SK-N-SH (cell line): Measurements from ENCODE around the gene RBM17. TPM values are rescaled to one million over a fixed set of nuclear protein-coding genes. Genes with fewer than 3 reads are reported as not detected.
A peak's percentile ranks its signal among the peaks of the same experiment; 100 is the strongest.

Experiments
- CTCF ChIA-PET: fragments of 300-600, 350-600 bp; formaldehyde crosslinking; extraction: SDS; loops from one replicate; lab custom pipeline; 2021; lab: Yijun Ruan, JAX
- POLR2A ChIA-PET: fragments of 350-600 bp; sonication (Branson Sonifier 250); formaldehyde crosslinking; extraction: SDS; loops from one replicate; lab custom pipeline; 2020; ENCODE audit warnings: antibody characterized with exemption, inconsistent platforms; lab: Yijun Ruan, JAX
- DNase-seq: peaks from one replicate; pipeline ENCODE4 v3.0.0; 2012
- H2AFZ ChIP-seq: fragments of 200-600 bp; sonication (generic); 2 replicates; pipeline ENCODE4 v1.8.1; 2016; ENCODE audit warnings: antibody characterized with exemption, mild to moderate bottlenecking, low read depth
- H3F3A ChIP-seq: fragments of 200-600 bp; sonication (generic); replicated peaks from 2 replicates; pipeline ENCODE3; 2016; ENCODE audit warnings: antibody characterized with exemption, mild to moderate bottlenecking; ENCODE audit not compliant: insufficient read depth
- H3K27ac ChIP-seq, 2 experiments: fragments of 200-500 bp in 1 of 2; fragments of 200-600 bp in 1 of 2; sonication (Bioruptor generic) in 1 of 2; sonication (generic), shearing (Covaris generic) in 1 of 2; 2 replicates each; pipeline versions ENCODE4 v1.5.1 to v1.6.1; 2014 to 2016; ENCODE audit warnings: low read depth in 2 of 2, inconsistent platforms in 1 of 2, low read length in 1 of 2, mild to moderate bottlenecking in 1 of 2, mixed read lengths in 1 of 2
- H3K27me3 ChIP-seq: fragments of 200-600 bp; sonication (generic), shearing (Covaris generic); 2 replicates; pipeline ENCODE4 v1.6.1; 2016; ENCODE audit warnings: mixed run types; ENCODE audit not compliant: insufficient read depth
- H3K36me3 ChIP-seq, 2 experiments: fragments of 200-500 bp in 1 of 2; fragments of 200-600 bp in 1 of 2; sonication (Bioruptor generic) in 1 of 2; sonication (generic) in 1 of 2; replicated peaks in 1 of 2; 2 replicates each; pipeline versions ENCODE3 to v1.5.1; 2014 to 2016; ENCODE audit warnings: low read length in 1 of 2, mild to moderate bottlenecking in 1 of 2; ENCODE audit not compliant: insufficient read depth in 2 of 2, control insufficient read depth in 1 of 2
- H3K4me1 ChIP-seq, 2 experiments: fragments of 200-500 bp in 1 of 2; fragments of 200-600 bp in 1 of 2; sonication (Bioruptor generic) in 1 of 2; sonication (generic), shearing (Covaris generic) in 1 of 2; 2 replicates each; pipeline versions ENCODE4 v1.5.1 to v1.6.1; 2014 to 2016; ENCODE audit warnings: low read depth in 1 of 2, low read length in 1 of 2, mixed run types in 1 of 2; ENCODE audit not compliant: insufficient read depth in 2 of 2, control insufficient read depth in 1 of 2
- H3K4me2 ChIP-seq: fragments of 200-600 bp; sonication (generic), shearing (Covaris generic); 2 replicates; pipeline ENCODE4 v1.6.1; 2017; ENCODE audit warnings: mixed run types
- H3K4me3 ChIP-seq, 2 experiments: fragments of 200-500 bp in 1 of 2; fragments of 200-600 bp in 1 of 2; sonication (Bioruptor generic) in 1 of 2; sonication (generic), shearing (Covaris generic) in 1 of 2; 2 replicates each; pipeline versions ENCODE4 v1.5.1 to v1.8.1; 2014 to 2016; ENCODE audit warnings: low read depth in 2 of 2, inconsistent platforms in 1 of 2, low read length in 1 of 2, mild to moderate bottlenecking in 1 of 2, mixed read lengths in 1 of 2, moderate library complexity in 1 of 2
- H3K79me2 ChIP-seq: fragments of 200-600 bp; sonication (generic); 2 replicates; pipeline ENCODE4 v1.8.1; 2017; ENCODE audit warnings: mild to moderate bottlenecking; ENCODE audit not compliant: insufficient read depth
- H3K9ac ChIP-seq: fragments of 200-600 bp; sonication (generic); 2 replicates; pipeline ENCODE4 v1.6.1; 2017; ENCODE audit warnings: mixed run types
- H3K9me2 ChIP-seq: fragments of 200-600 bp; sonication (generic); 2 replicates; pipeline ENCODE4 v1.6.1; 2017; ENCODE audit warnings: mixed run types
- H3K9me3 ChIP-seq: fragments of 200-600 bp; sonication (generic); 2 replicates; pipeline ENCODE4 v1.6.1; 2017; ENCODE audit warnings: mixed run types, mild to moderate bottlenecking, moderate library complexity
- H4K20me1 ChIP-seq: fragments of 200-600 bp; sonication (generic); 2 replicates; pipeline ENCODE4 v1.6.1; 2017; ENCODE audit warnings: mild to moderate bottlenecking, mixed run types; ENCODE audit not compliant: insufficient read depth
- CHD2 ChIP-seq: fragments of 150-350 bp; IDR thresholded peaks from 2 replicates; pipeline ENCODE4 v1.6.1; 2018; ENCODE audit warnings: low read length; ENCODE audit not compliant: partially characterized antibody
- EP300 ChIP-seq, 2 experiments: IDR thresholded peaks; 2 replicates each; pipeline versions ENCODE4 v1.4.0 to v1.6.1; 2012; ENCODE audit warnings: borderline replicate concordance in 1 of 2, low read depth in 1 of 2, low read length in 1 of 2
- EZH2phosphoT487 ChIP-seq: fragments of 200-600 bp; sonication (generic); IDR thresholded peaks from 2 replicates; pipeline ENCODE4 v1.6.1; 2017; ENCODE audit warnings: low read depth, mixed run types, mild to moderate bottlenecking, antibody characterized with exemption, moderate library complexity, borderline replicate concordance
- FOSL2 ChIP-seq: IDR thresholded peaks from 2 replicates; pipeline ENCODE4 v1.4.0; 2012; ENCODE audit warnings: low read depth, mild to moderate bottlenecking, moderate library complexity, borderline replicate concordance
- FOXJ3 ChIP-seq: sonication (generic); formaldehyde crosslinking; IDR thresholded peaks from 2 replicates; pipeline ENCODE4 v1.5.1; 2020; ENCODE audit warnings: mild to moderate bottlenecking, missing genetic modification reagents
- FOXM1 ChIP-seq: IDR thresholded peaks from 2 replicates; pipeline ENCODE4 v1.4.0; 2012; ENCODE audit warnings: low read depth, mild to moderate bottlenecking
- GATA2 ChIP-seq: sonication (generic); formaldehyde crosslinking; IDR thresholded peaks from 2 replicates; pipeline ENCODE4 v1.5.0; 2020; ENCODE audit warnings: mild to moderate bottlenecking, missing genetic modification reagents
- JUND ChIP-seq: IDR thresholded peaks from 2 replicates; pipeline ENCODE4 v1.4.0; 2012
- MEF2A ChIP-seq: IDR thresholded peaks from 2 replicates; pipeline ENCODE4 v1.4.0; 2012; ENCODE audit warnings: low read depth, borderline replicate concordance
- MXI1 ChIP-seq: IDR thresholded peaks from 2 replicates; pipeline ENCODE4 v1.6.1; 2012; ENCODE audit warnings: mild to moderate bottlenecking, low read depth, low read length, improper control_type of control experiment
- NFIC ChIP-seq: IDR thresholded peaks from 2 replicates; pipeline ENCODE4 v1.4.0; 2012; ENCODE audit warnings: borderline replicate concordance
- POLR2AphosphoS5 ChIP-seq: IDR thresholded peaks from 2 replicates; pipeline ENCODE4 v1.6.1; 2012; ENCODE audit warnings: low read depth, low read length
- RAD21 ChIP-seq: IDR thresholded peaks from 2 replicates; pipeline ENCODE4 v1.6.1; 2012; ENCODE audit warnings: mild to moderate bottlenecking, low read length
- RXRA ChIP-seq: IDR thresholded peaks from 2 replicates; pipeline ENCODE4 v1.4.0; 2012; ENCODE audit warnings: low read depth, mild to moderate bottlenecking, borderline replicate concordance
- TAF1 ChIP-seq: IDR thresholded peaks from 2 replicates; pipeline ENCODE4 v1.6.1; 2012; ENCODE audit warnings: low read depth, mild to moderate bottlenecking, low read length, moderate library complexity, borderline replicate concordance
- TEAD4 ChIP-seq: IDR thresholded peaks from 2 replicates; pipeline ENCODE4 v1.4.0; 2012; ENCODE audit warnings: mild to moderate bottlenecking, borderline replicate concordance; ENCODE audit not compliant: insufficient read depth
- YY1 ChIP-seq: IDR thresholded peaks from 2 replicates; pipeline ENCODE4 v1.4.0; 2012; ENCODE audit warnings: low read depth, mild to moderate bottlenecking
- WGBS: methylation state at CpG from one replicate; pipeline ENCODE4 v1.1.6; 2017; ENCODE audit warnings: low lambda C conversion rate; 5-methylcytosine and 5-hydroxymethylcytosine counted together
- polyA plus RNA-seq, 3 experiments: library from polyadenylated mRNA; depleted of rRNA; stranded (reverse); fragments of >200 nt; gene quantifications; 2 replicates each; pipeline ENCODE4 v1.2.3, GENCODE V29; 2012
- TF ChIP-seq, protein P1 (sequence below): IDR thresholded peaks from 2 replicates; pipeline ENCODE4 v1.6.1; 2012; ENCODE audit warnings: mild to moderate bottlenecking, low read depth, low read length, moderate library complexity
- TF ChIP-seq, protein P2 (sequence below): IDR thresholded peaks from 2 replicates; pipeline ENCODE4 v1.4.0; 2012; ENCODE audit warnings: low read depth
- TF ChIP-seq, protein P3 (sequence below): IDR thresholded peaks from 2 replicates; pipeline ENCODE4 v1.4.0; 2012; ENCODE audit warnings: low read depth, borderline replicate concordance
- TF ChIP-seq, protein P4 (sequence below): IDR thresholded peaks from 2 replicates; pipeline ENCODE4 v1.4.0; 2012; ENCODE audit warnings: low read depth, borderline replicate concordance
- TF ChIP-seq, protein P5 (sequence below): fragments of 150-350 bp; IDR thresholded peaks from 2 replicates; pipeline ENCODE4 v1.6.1; 2017; ENCODE audit warnings: antibody characterized with exemption, low read length, low read depth, borderline replicate concordance

The RBM17 gene
- polyA plus RNA-seq, 1 of the 3 experiments (the other 2 are of a cell fraction) = 32.6 TPM

DNA sequence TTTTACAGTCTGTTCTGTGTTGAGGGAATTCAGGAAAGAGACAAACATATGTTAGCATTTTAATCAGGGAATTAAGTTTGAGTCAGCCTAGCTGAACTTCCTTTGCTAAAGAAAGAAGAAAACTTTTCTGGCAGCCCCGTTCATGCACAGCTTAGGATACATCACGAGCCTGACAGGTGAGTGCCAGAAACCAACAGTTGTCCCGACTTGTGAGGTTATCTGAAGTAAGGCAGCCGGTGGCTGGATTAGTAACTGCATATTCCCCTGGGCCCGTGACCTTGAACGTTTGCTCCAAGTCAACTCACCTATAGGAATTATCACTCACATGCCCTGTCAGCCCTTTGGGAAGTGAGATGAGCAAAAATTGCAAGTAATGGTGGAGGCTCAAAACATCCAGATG is 24.1 kb downstream of the RBM17 start:
- POLR2A ChIA-PET = no interaction called here
- Histone ChIP-seq H2AFZ (no peak overlapping the region), H3K9me3 (no peaks in the 10 kb centered on the region), H3K4me2 (no peak overlapping the region), H3K27me3 (no peaks in the 10 kb centered on the region), H3K4me3 (no peak overlapping the region), H3K4me1 (peaks cover 0 to 18% of the 10 kb centered on the region in 2 experiments; a peak in 3 of 4 replicates), H3K27ac (no peak overlapping the region), H3K9ac (no peak overlapping the region), H3K9me2 (no peaks in the 10 kb centered on the region), H3F3A (peaks cover 36% of the 10 kb centered on the region), H3K36me3 (peaks cover 51 to 86% of the 10 kb centered on the region in 2 experiments)
- TF ChIP-seq GATA2 (no peak), POLR2AphosphoS5 (no peak), FOSL2 (no peak), EP300 (IDR thresholded peaks at IDR 0.05; ENCODE audit: borderline replicate concordance in 1 of 2, low read depth in 1 of 2, low read length in 1 of 2) (no peak), RXRA (no peak), FOXJ3 (CRISPR knock-in tag) (no peak), TEAD4 (no peak), RAD21 (no peak), YY1 (no peak), FOXM1 (no peak)
- TF ChIP-seq, protein P1, sequence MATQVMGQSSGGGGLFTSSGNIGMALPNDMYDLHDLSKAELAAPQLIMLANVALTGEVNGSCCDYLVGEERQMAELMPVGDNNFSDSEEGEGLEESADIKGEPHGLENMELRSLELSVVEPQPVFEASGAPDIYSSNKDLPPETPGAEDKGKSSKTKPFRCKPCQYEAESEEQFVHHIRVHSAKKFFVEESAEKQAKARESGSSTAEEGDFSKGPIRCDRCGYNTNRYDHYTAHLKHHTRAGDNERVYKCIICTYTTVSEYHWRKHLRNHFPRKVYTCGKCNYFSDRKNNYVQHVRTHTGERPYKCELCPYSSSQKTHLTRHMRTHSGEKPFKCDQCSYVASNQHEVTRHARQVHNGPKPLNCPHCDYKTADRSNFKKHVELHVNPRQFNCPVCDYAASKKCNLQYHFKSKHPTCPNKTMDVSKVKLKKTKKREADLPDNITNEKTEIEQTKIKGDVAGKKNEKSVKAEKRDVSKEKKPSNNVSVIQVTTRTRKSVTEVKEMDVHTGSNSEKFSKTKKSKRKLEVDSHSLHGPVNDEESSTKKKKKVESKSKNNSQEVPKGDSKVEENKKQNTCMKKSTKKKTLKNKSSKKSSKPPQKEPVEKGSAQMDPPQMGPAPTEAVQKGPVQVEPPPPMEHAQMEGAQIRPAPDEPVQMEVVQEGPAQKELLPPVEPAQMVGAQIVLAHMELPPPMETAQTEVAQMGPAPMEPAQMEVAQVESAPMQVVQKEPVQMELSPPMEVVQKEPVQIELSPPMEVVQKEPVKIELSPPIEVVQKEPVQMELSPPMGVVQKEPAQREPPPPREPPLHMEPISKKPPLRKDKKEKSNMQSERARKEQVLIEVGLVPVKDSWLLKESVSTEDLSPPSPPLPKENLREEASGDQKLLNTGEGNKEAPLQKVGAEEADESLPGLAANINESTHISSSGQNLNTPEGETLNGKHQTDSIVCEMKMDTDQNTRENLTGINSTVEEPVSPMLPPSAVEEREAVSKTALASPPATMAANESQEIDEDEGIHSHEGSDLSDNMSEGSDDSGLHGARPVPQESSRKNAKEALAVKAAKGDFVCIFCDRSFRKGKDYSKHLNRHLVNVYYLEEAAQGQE = no peak
- TF ChIP-seq, protein P2, sequence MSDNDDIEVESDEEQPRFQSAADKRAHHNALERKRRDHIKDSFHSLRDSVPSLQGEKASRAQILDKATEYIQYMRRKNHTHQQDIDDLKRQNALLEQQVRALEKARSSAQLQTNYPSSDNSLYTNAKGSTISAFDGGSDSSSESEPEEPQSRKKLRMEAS = no peak
- TF ChIP-seq, all 33 proteins: peak for 0
- peaks cover 21% of the 10 kb centered on the region for H3K79me2 ChIP-seq
- CTCF ChIA-PET = interaction anchor here (6.8 kb wide), 1 partner anchor 289 kb away, joined by 75 read pairs; no protein-coding TSS in a partner anchor
- H4K20me1 ChIP-seq = peaks cover 4% of the 10 kb centered on the region; the same call in 1 of the 2 replicates
- no peak for DNase-seq
- WGBS = 88% methylated on average over 6 of the region's 6 CpGs

DNA sequence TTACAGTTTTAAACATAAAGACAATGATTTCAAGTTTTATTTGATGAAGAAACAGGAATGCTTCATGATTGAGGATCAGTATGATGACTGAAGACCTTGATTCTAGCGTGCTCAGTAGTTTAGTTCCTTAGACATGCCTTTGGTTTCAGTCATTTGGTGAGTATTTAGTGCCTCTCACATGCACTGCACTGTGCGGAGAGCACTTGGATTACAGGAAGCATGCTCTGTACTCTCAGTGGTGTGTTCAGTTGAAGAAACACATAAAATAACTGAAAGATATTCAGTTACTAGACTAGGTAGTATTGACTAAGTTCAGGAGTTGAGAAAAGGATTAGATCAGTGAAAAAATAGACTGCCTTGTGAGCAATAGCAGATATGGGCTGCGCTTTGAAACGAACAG is 25.5 kb downstream of the RBM17 start:
- Histone ChIP-seq H3K9ac (no peak overlapping the region), H3K4me3 (no peak overlapping the region), H3K36me3 (peaks cover 46 to 73% of the 10 kb centered on the region in 2 experiments), H3K27me3 (no peaks in the 10 kb centered on the region), H3K79me2 (peaks cover 21% of the 10 kb centered on the region), H2AFZ (no peak overlapping the region), H3K4me2 (peak overlapping the region; percentile 17; the same call in 1 of the 2 replicates), H3F3A (peaks cover 33% of the 10 kb centered on the region), H3K4me1 (peaks cover 0 to 18% of the 10 kb centered on the region in 2 experiments; a peak in 3 of 4 replicates), H3K9me2 (no peaks in the 10 kb centered on the region), H4K20me1 (peaks cover 4% of the 10 kb centered on the region; the same call in 1 of the 2 replicates), H3K27ac (peak overlapping the region in 1 of 2 experiments; percentile 76; a peak in 2 of 4 replicates), H3K9me3 (no peaks in the 10 kb centered on the region)
- 92% methylated on average over 4 of the region's 4 CpGs for WGBS
- ChIA-PET CTCF (interaction anchor here (1.1 to 6.8 kb wide), 2 partner anchors 287 to 288 kb away, joined by 6 to 75 read pairs; no protein-coding TSS in a partner anchor), POLR2A (no interaction called here)
- no peak for DNase-seq
- TF ChIP-seq MEF2A (no peak), TAF1 (no peak), CHD2 (no peak), NFIC (no peak), JUND (no peak), MXI1 (no peak), EZH2phosphoT487 (no peak)
- TF ChIP-seq, protein P3, sequence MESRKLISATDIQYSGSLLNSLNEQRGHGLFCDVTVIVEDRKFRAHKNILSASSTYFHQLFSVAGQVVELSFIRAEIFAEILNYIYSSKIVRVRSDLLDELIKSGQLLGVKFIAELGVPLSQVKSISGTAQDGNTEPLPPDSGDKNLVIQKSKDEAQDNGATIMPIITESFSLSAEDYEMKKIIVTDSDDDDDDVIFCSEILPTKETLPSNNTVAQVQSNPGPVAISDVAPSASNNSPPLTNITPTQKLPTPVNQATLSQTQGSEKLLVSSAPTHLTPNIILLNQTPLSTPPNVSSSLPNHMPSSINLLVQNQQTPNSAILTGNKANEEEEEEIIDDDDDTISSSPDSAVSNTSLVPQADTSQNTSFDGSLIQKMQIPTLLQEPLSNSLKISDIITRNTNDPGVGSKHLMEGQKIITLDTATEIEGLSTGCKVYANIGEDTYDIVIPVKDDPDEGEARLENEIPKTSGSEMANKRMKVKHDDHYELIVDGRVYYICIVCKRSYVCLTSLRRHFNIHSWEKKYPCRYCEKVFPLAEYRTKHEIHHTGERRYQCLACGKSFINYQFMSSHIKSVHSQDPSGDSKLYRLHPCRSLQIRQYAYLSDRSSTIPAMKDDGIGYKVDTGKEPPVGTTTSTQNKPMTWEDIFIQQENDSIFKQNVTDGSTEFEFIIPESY = no peak
- TF ChIP-seq, protein P4, sequence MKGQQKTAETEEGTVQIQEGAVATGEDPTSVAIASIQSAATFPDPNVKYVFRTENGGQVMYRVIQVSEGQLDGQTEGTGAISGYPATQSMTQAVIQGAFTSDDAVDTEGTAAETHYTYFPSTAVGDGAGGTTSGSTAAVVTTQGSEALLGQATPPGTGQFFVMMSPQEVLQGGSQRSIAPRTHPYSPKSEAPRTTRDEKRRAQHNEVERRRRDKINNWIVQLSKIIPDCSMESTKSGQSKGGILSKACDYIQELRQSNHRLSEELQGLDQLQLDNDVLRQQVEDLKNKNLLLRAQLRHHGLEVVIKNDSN = no peak
- TF ChIP-seq, protein P5, sequence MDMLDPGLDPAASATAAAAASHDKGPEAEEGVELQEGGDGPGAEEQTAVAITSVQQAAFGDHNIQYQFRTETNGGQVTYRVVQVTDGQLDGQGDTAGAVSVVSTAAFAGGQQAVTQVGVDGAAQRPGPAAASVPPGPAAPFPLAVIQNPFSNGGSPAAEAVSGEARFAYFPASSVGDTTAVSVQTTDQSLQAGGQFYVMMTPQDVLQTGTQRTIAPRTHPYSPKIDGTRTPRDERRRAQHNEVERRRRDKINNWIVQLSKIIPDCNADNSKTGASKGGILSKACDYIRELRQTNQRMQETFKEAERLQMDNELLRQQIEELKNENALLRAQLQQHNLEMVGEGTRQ = no peak
